ENCODE data around the gene PNPLA7.
"Not testable (repeated sequence)": the region's sequence is repeated elsewhere in the genome, so short reads cannot be mapped to it uniquely, and the experiment has no call there.

PNPLA7 gene

GRCh38 chr9:137520614-137521404, 29.4 kb downstream of the PNPLA7 start:
- H3K4me3 ChIP-seq (replicated peaks in 1 of 2; ENCODE audit: low read depth in 2 of 2, low read length in 2 of 2) = no peak overlapping the region
- no peak for TF ChIP-seq CTCF (IDR thresholded peaks at IDR 0.05; ENCODE audit: low read depth, low read length)
- DNase-seq (ENCODE audit: low read depth in 2 of 2) = no peak

GRCh38 chr9:137519553-137519952, 30.6 kb downstream of the PNPLA7 start:
- H3K4me3 ChIP-seq (replicated peaks in 1 of 2; ENCODE audit: low read depth in 2 of 2, low read length in 2 of 2) = no peak overlapping the region
- no peak for DNase-seq (ENCODE audit: low read depth in 2 of 2)
- no peak for TF ChIP-seq CTCF (IDR thresholded peaks at IDR 0.05; ENCODE audit: low read depth, low read length)

GRCh38 chr9:137518661-137519459, 31.3 kb downstream of the PNPLA7 start:
- not testable (repeated sequence) for H3K4me3 ChIP-seq (replicated peaks in 1 of 2; ENCODE audit: low read depth in 2 of 2, low read length in 2 of 2)
- DNase-seq (ENCODE audit: low read depth in 2 of 2) = peak in 1 of 2 donors; percentile 83

- H3K4me3 ChIP-seq (replicated peaks in 1 of 2; ENCODE audit: low read depth in 2 of 2, low read length in 2 of 2) = no peak overlapping the region
- DNase-seq (ENCODE audit: low read depth in 2 of 2) = no peak
- no peak for TF ChIP-seq CTCF (IDR thresholded peaks at IDR 0.05; ENCODE audit: low read depth, low read length)
Observed at GRCh38 chr9:137516144-137516917, 33.9 kb downstream of the PNPLA7 start.

- DNase-seq (ENCODE audit: low read depth in 2 of 2) = no peak
- TF ChIP-seq CTCF (IDR thresholded peaks at IDR 0.05; ENCODE audit: low read depth, low read length) = no peak
- H3K4me3 ChIP-seq (replicated peaks in 1 of 2; ENCODE audit: low read depth in 2 of 2, low read length in 2 of 2) = no peak overlapping the region
Observed at GRCh38 chr9:137515338-137515724, 34.9 kb downstream of the PNPLA7 start.

- DNase-seq (ENCODE audit: low read depth in 2 of 2) = no peak
- no peak overlapping the region for H3K4me3 ChIP-seq (replicated peaks in 1 of 2; ENCODE audit: low read depth in 2 of 2, low read length in 2 of 2)
- TF ChIP-seq CTCF (IDR thresholded peaks at IDR 0.05; ENCODE audit: low read depth, low read length) = no peak
Observed at GRCh38 chr9:137514691-137515337, 35.4 kb downstream of the PNPLA7 start.

GRCh38 chr9:137513801-137514570, 36.2 kb downstream of the PNPLA7 start:
- H3K4me3 ChIP-seq (replicated peaks in 1 of 2; ENCODE audit: low read depth in 2 of 2, low read length in 2 of 2); DNase-seq (ENCODE audit: low read depth in 2 of 2): not testable (repeated sequence)

GRCh38 chr9:137513136-137513535, 37.1 kb downstream of the PNPLA7 start:
- DNase-seq (ENCODE audit: low read depth in 2 of 2) = not testable (repeated sequence)

More at GRCh38 chr9:137513136-137513535, 37.1 kb downstream of the PNPLA7 start:
- H3K4me3 ChIP-seq (replicated peaks in 1 of 2; ENCODE audit: low read depth in 2 of 2, low read length in 2 of 2) = not testable (repeated sequence)

All from cardiac fibroblast (primary cell).